A549 (cell line): ENCODE data around the gene CDC42SE2. TPM values are rescaled to one million over a fixed set of nuclear protein-coding genes. Genes with fewer than 3 reads are reported as not detected.

ENCODE experiments used
- ATAC-seq, 2 experiments: fragments of 200-7000 bp in 1 of 2; fragments of >200 bp in 1 of 2; cut with Nextera tagmentation in 1 of 2; cut with Tn5 transposase in 1 of 2; 3 replicates each; pipeline versions ENCODE4 v1.8.0 to v1.9.1; 2018 to 2020; ENCODE audit warnings: mild to moderate bottlenecking in 1 of 2, moderate library complexity in 1 of 2
- CTCF ChIA-PET: fragments of 300-600 bp; sonication (Branson Sonifier 250); formaldehyde crosslinking; extraction: SDS; loops from one replicate; lab custom pipeline; 2021; ENCODE audit warnings: antibody characterized with exemption, inconsistent platforms; lab: Yijun Ruan, JAX
- POLR2A ChIA-PET: fragments of 350-600 bp; formaldehyde crosslinking; extraction: SDS; loops from one replicate; lab custom pipeline; 2021; ENCODE audit warnings: antibody characterized with exemption, inconsistent platforms; lab: Yijun Ruan, JAX
- DNase-seq, 2 experiments: peaks; one replicate each; pipeline versions ENCODE4 v3.0.0 to v3.0.0-alpha.2; 2011 to 2016; ENCODE audit warnings: low read depth in 1 of 2, low spot score in 1 of 2
- FAIRE-seq: peaks from 2 replicates; lab custom pipeline; 2011; peaks lifted over from hg19 to GRCh38; lab: Jason Lieb, UNC
- H3K27ac ChIP-seq, 2 experiments: fragments of >200 bp; sonication (Bioruptor Twin); formaldehyde crosslinking; 3 replicates each; pipeline ENCODE4 v1.5.1; 2016 to 2017
- H3K4me1 ChIP-seq: fragments of >200 bp; sonication (Bioruptor Twin); formaldehyde crosslinking; 3 replicates; pipeline ENCODE4 v1.6.1; 2016
- H3K4me2 ChIP-seq: fragments of >200 bp; sonication (Bioruptor Twin); formaldehyde crosslinking; 3 replicates; pipeline ENCODE4 v1.6.1; 2016
- H3K4me3 ChIP-seq: fragments of >200 bp; sonication (Bioruptor Twin); formaldehyde crosslinking; 3 replicates; pipeline ENCODE4 v1.5.1; 2016
- H3K9me3 ChIP-seq: fragments of >200 bp; sonication (Bioruptor Twin); formaldehyde crosslinking; 3 replicates; pipeline ENCODE4 v1.6.1; 2016
- ATOH8 ChIP-seq: fragments of 250-450 bp; sonication (Bioruptor Pico); IDR thresholded peaks from 2 replicates; pipeline ENCODE4 v1.5.0; 2020; ENCODE audit warnings: low read depth, mild to moderate bottlenecking, moderate library complexity
- CBX2 ChIP-seq: fragments of 200-600 bp; sonication (generic); IDR thresholded peaks from 2 replicates; pipeline ENCODE4 v1.6.1; 2016; ENCODE audit warnings: low read depth, mild to moderate bottlenecking, borderline replicate concordance
- CHD4 ChIP-seq: fragments of 200-600 bp; sonication (generic); IDR thresholded peaks from 2 replicates; pipeline ENCODE4 v1.6.1; 2016; ENCODE audit warnings: antibody characterized with exemption, mild to moderate bottlenecking, borderline replicate concordance
- CTCF ChIP-seq: fragments of >200 bp; sonication (Bioruptor Twin); formaldehyde crosslinking; IDR thresholded peaks from 3 replicates; pipeline ENCODE4 v1.5.1; 2016
- ELK1 ChIP-seq: fragments of 150-350 bp; IDR thresholded peaks from 2 replicates; pipeline ENCODE4 v1.6.1; 2014; ENCODE audit warnings: low read depth, mild to moderate bottlenecking, low read length
- GATA3 ChIP-seq: IDR thresholded peaks from 2 replicates; pipeline ENCODE4 v1.6.1; 2012; ENCODE audit warnings: borderline replicate concordance
- HDAC2 ChIP-seq: fragments of 200-600 bp; sonication (generic); IDR thresholded peaks from 2 replicates; pipeline ENCODE4 v1.6.1; 2016
- JUN ChIP-seq, 2 experiments: fragments of >200 bp; sonication (Bioruptor Twin); formaldehyde crosslinking; IDR thresholded peaks; 2 replicates in 1 of 2; 3 replicates in 1 of 2; pipeline ENCODE4 v1.6.1; 2016 to 2017
- MAFK ChIP-seq: fragments of 450-650 bp; IDR thresholded peaks from 2 replicates; pipeline ENCODE4 v1.6.1; 2014; ENCODE audit not compliant: partially characterized antibody
- RCOR1 ChIP-seq: fragments of 150-350 bp; IDR thresholded peaks from 2 replicates; pipeline ENCODE4 v1.6.1; 2014; ENCODE audit warnings: antibody characterized with exemption, low read length, low read depth
- REST ChIP-seq: fragments of 200-600 bp; sonication (generic); IDR thresholded peaks from 2 replicates; pipeline ENCODE4 v1.6.1; 2016; ENCODE audit warnings: antibody characterized with exemption, mild to moderate bottlenecking, moderate library complexity
- SREBF2 ChIP-seq: fragments of 450-650 bp; IDR thresholded peaks from 2 replicates; pipeline ENCODE4 v1.6.1; 2014; ENCODE audit warnings: mild to moderate bottlenecking, moderate library complexity
- TFCP2L1 ChIP-seq: fragments of 250-450 bp; sonication (Bioruptor Pico); IDR thresholded peaks from 2 replicates; pipeline ENCODE4 v1.5.0; 2021; ENCODE audit warnings: mild to moderate bottlenecking
- TP53 ChIP-seq: fragments of 250-450 bp; sonication (Bioruptor Pico); IDR thresholded peaks from 2 replicates; pipeline ENCODE4 v1.5.0; 2021; ENCODE audit warnings: mild to moderate bottlenecking, moderate library complexity
- USF2 ChIP-seq: fragments of 450-650 bp; IDR thresholded peaks from 2 replicates; pipeline ENCODE4 v1.6.1; 2014; ENCODE audit warnings: antibody characterized with exemption
- ZNF302 ChIP-seq: fragments of 250-450 bp; sonication (Bioruptor Pico); IDR thresholded peaks from 2 replicates; pipeline ENCODE4 v1.9.0; 2021; ENCODE audit warnings: inconsistent platforms, mild to moderate bottlenecking, moderate library complexity
- WGBS: methylation state at CpG from one replicate; pipeline ENCODE4 v1.1.6; 2017; ENCODE audit errors: missing lambda C conversion rate; 5-methylcytosine and 5-hydroxymethylcytosine counted together
- polyA plus RNA-seq, 4 experiments: library from polyadenylated mRNA; depleted of rRNA in 3 of 4; stranded (reverse); fragments of >200 nt; fragmentation: RNase III in 1 of 4; extraction: RNeasy Plus Mini Kit Qiagen cat#74134 plus additional on column Dnase treatment in 1 of 4; gene quantifications; 2 replicates in 3 of 4; 3 replicates in 1 of 4; pipeline ENCODE4 v1.2.3, GENCODE V29; 2011 to 2017

Gene CDC42SE2
- polyA plus RNA-seq, 2 of the 4 experiments (the other 2 are of a cell fraction), result 25.8 to 66.4 TPM

- FAIRE-seq (no peak), DNase-seq (no peak), ATAC-seq (no peak)
- TF ChIP-seq ATOH8, result no peak
- TF ChIP-seq SREBF2, result no peak
- no peak for TF ChIP-seq REST
- TF ChIP-seq GATA3, result no peak
- no peak for TF ChIP-seq JUN (IDR thresholded peaks at IDR 0.05)
- no peak for TF ChIP-seq TFCP2L1 (CRISPR knock-in tag)
- no peak for TF ChIP-seq USF2
- TF ChIP-seq ELK1, result no peak
- TF ChIP-seq ZNF302 (CRISPR knock-in tag), result no peak
- TF ChIP-seq CHD4, result no peak
- TF ChIP-seq CBX2, result no peak
- TF ChIP-seq RCOR1, result no peak
- TF ChIP-seq CTCF, result no peak
- TF ChIP-seq TP53 (CRISPR knock-in tag), result no peak
- no peak for TF ChIP-seq MAFK
- TF ChIP-seq HDAC2, result no peak
- ChIA-PET CTCF (interaction anchor here (1.4 kb wide), 1 partner anchor 37 kb away, joined by 4 read pairs; no protein-coding TSS in a partner anchor), POLR2A (no interaction called here)
- Histone ChIP-seq H3K27ac (no peak overlapping the region), H3K4me2 (no peak overlapping the region), H3K4me3 (no peak overlapping the region), H3K4me1 (no peaks in the 10 kb centered on the region), H3K9me3 (no peaks in the 10 kb centered on the region)
- WGBS, result 73% methylated on average over 1 of the region's 1 CpG
These were observed 35.2 kb upstream of the CDC42SE2 start for GRCh38 chr5:131228646-131229045.

GRCh38 chr5:131229623-131230022, 34.2 kb upstream of the CDC42SE2 start:
- FAIRE-seq (no peak), ATAC-seq (no peak), DNase-seq (no peak)
- ChIA-PET POLR2A (no interaction called here), CTCF (interaction anchor here (1.3 kb wide), 1 partner anchor 11 kb away, joined by 4 read pairs; no protein-coding TSS in a partner anchor)
- 79% methylated on average over 4 of the region's 4 CpGs for WGBS
- Histone ChIP-seq H3K4me2 (no peak overlapping the region), H3K27ac (no peak overlapping the region), H3K4me1 (no peaks in the 10 kb centered on the region), H3K9me3 (no peaks in the 10 kb centered on the region), H3K4me3 (no peak overlapping the region)
- no peak for TF ChIP-seq CHD4
